ENCODE results near the gene NRSN2. TPM values are rescaled to one million over a fixed set of nuclear protein-coding genes. Genes with fewer than 3 reads are reported as not detected.
"Not testable (repeated sequence)": the region's sequence is repeated elsewhere in the genome, so short reads cannot be mapped to it uniquely, and the experiment has no call there.

Gene NRSN2
- total RNA-seq, 1 experiment from 2014 or later: 1.9 TPM

- Histone ChIP-seq H3K4me3 (replicated peaks in 1 of 2; ENCODE audit: low read depth in 1 of 2, low read length in 2 of 2) (no peak overlapping the region), H3K4me1 (ENCODE audit: control insufficient read depth in 1 of 2, insufficient read depth in 2 of 2, low read length in 2 of 2) (peaks cover 64 to 69% of the 10 kb centered on the region in 2 experiments), H3K9ac (ENCODE audit: low read length) (peak overlapping the region; percentile 22; the same call in 1 of the 2 replicates), H3K4me2 (ENCODE audit: low read length) (peak overlapping the region; percentile 39), H2AFZ (ENCODE audit: low read depth, low read length, poor library complexity, severe bottlenecking) (no peak overlapping the region), H3K9me3 (ENCODE audit: control insufficient read depth in 1 of 2, insufficient read depth in 1 of 2, low read depth in 1 of 2, low read length in 2 of 2) (no peaks in the 10 kb centered on the region), H3K9me2 (ENCODE audit: insufficient read depth) (no peaks in the 10 kb centered on the region), H4K20me1 (ENCODE audit: insufficient read depth) (no peaks in the 10 kb centered on the region), H3K36me3 (ENCODE audit: control insufficient read depth in 1 of 2, insufficient read depth in 2 of 2, low read length in 2 of 2) (no peaks in the 10 kb centered on the region), H3K27ac (ENCODE audit: low read depth, low read length) (peak overlapping the region; percentile 84), H3K27me3 (ENCODE audit: insufficient read depth, low read length) (no peaks in the 10 kb centered on the region), H3K79me2 (ENCODE audit: insufficient read depth, low read length) (no peaks in the 10 kb centered on the region)
- POLR2A ChIA-PET: interaction anchor here (0.7 to 29.0 kb wide), 10 partner anchors 7 to 172 kb away, joined by 3 to 779 read pairs (median 6); partner anchors contain the start of genes CSNK2A1, NRSN2, RBCK1 and TRIB3
- TSS peak; percentile 34 for BruUV-seq (replicated peaks)
- intact Hi-C loops (cut with micrococcal nuclease): no loop called here
- CTCF ChIA-PET: interaction anchor here (0.8 to 2.0 kb wide), 5 partner anchors 9 to 367 kb away, joined by 3 to 10 read pairs (median 4); partner anchors contain the start of gene TRIB3
- peak; percentile 83 for DNase-seq (ENCODE audit: low read depth, low spot score)
- RAD21 ChIA-PET (ENCODE audit: low non-redundant PET in 1 of 2, low total read pairs in 2 of 2, uncharacterized antibody in 2 of 2, unreplicated experiment in 2 of 2): interaction anchor here (0.6 to 1.7 kb wide), 3 partner anchors 9 to 11 kb away, joined by 5 to 7 read pairs (median 5); partner anchors contain the start of gene TRIB3 (in 1 of the 2)
- no peak for TF ChIP-seq EGR1 (IDR thresholded peaks at IDR 0.05; ENCODE audit: low read depth)
- TF ChIP-seq TCF7L2 (IDR thresholded peaks at IDR 0.05; ENCODE audit: borderline replicate concordance, extremely low read depth, insufficient read depth, insufficient read length): peak; percentile 99
- TF ChIP-seq ZBTB33 (IDR thresholded peaks at IDR 0.05; ENCODE audit: extremely low read depth, insufficient replicate concordance, low read length): peak; percentile 7
- peak; percentile 30; the same call in 1 of the 2 replicates for TF ChIP-seq POLR2AphosphoS5 (IDR thresholded peaks at IDR 0.05; ENCODE audit: low read depth, low read length)
- peak; percentile 60 for ATAC-seq
These were observed 25.0 kb downstream of the NRSN2 start for GRCh38 chr20:371755-372542.

- 0 out of 2 replicates have a peak, but pooled peaks have one; percentile 10 for ATAC-seq
- H3K4me3 ChIP-seq (replicated peaks in 1 of 2; ENCODE audit: low read depth in 1 of 2, low read length in 2 of 2); BruUV-seq (replicated peaks); H3K9me3 ChIP-seq (ENCODE audit: control insufficient read depth in 1 of 2, insufficient read depth in 1 of 2, low read depth in 1 of 2, low read length in 2 of 2); H3K27me3 ChIP-seq (ENCODE audit: insufficient read depth, low read length); DNase-seq (ENCODE audit: low read depth, low spot score); H2AFZ ChIP-seq (ENCODE audit: low read depth, low read length, poor library complexity, severe bottlenecking); intact Hi-C loops (cut with micrococcal nuclease); H4K20me1 ChIP-seq (ENCODE audit: insufficient read depth); H3K9me2 ChIP-seq (ENCODE audit: insufficient read depth); H3K79me2 ChIP-seq (ENCODE audit: insufficient read depth, low read length); H3K36me3 ChIP-seq (ENCODE audit: control insufficient read depth in 1 of 2, insufficient read depth in 2 of 2, low read length in 2 of 2): not testable (repeated sequence)
- ChIA-PET POLR2A (interaction anchor here (0.7 to 29.0 kb wide), 8 partner anchors 6 to 171 kb away, joined by 4 to 779 read pairs (median 8); partner anchors contain the start of genes CSNK2A1, NRSN2, RBCK1 and TRIB3), CTCF (interaction anchor here (0.6 to 2.0 kb wide), 7 partner anchors 8 to 366 kb away, joined by 3 to 10 read pairs (median 3); partner anchors contain the start of gene TRIB3), RAD21 (ENCODE audit: low non-redundant PET in 1 of 2, low total read pairs in 2 of 2, uncharacterized antibody in 2 of 2, unreplicated experiment in 2 of 2) (interaction anchor here (1.0 to 1.7 kb wide), 2 partner anchors 8 to 10 kb away, joined by 5 to 7 read pairs; partner anchors contain the start of gene TRIB3 (in 1 of the 2))
- H3K4me2 ChIP-seq (ENCODE audit: low read length): peak overlapping the region; percentile 39
- H3K9ac ChIP-seq (ENCODE audit: low read length): peak overlapping the region; percentile 22
- H3K4me1 ChIP-seq (ENCODE audit: control insufficient read depth in 1 of 2, insufficient read depth in 2 of 2, low read length in 2 of 2): peaks cover 58 to 63% of the 10 kb centered on the region in 2 experiments
- H3K27ac ChIP-seq (ENCODE audit: low read depth, low read length): peak overlapping the region; percentile 84
These were observed 25.7 kb downstream of the NRSN2 start for GRCh38 chr20:372543-373082.
